ENCODE measurements around the gene SNX4.
"Not testable (repeated sequence)": the region's sequence is repeated elsewhere in the genome, so short reads cannot be mapped to it uniquely, and the experiment has no call there.

The SNX4 gene

DNA sequence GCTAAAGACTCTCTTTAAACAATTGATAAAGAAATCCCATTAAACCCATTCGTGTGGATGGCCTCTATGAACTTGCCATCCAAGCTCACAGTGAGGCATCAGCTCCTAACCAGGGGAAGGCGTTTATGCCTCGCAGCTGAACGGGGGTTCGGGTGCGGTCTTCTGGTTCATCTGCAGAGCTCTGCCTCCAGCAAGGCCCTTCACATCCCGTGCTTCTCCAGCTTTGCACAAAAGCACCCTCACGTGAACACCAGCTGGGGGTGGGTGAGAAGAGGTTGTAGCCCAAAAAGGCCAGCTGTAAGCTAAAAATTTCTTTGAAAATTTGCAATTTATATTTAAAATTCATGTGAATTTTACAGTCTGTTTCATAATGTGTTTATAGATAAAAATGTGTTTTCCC, 105.3 kb downstream of the SNX4 start:
- no peaks in the 10 kb centered on the region for H3K4me1 ChIP-seq (ENCODE audit: control insufficient read depth, insufficient read depth, low read length, poor library complexity, severe bottlenecking)
- H3K4me3 ChIP-seq (ENCODE audit: insufficient read depth, low read depth, low read length, poor library complexity, severe bottlenecking): no peak overlapping the region
- no peak for DNase-seq
- no peak overlapping the region for H3K27ac ChIP-seq (ENCODE audit: insufficient read depth, low read length, poor library complexity, severe bottlenecking)
- H3K27me3 ChIP-seq (replicated peaks; ENCODE audit: control insufficient read depth, insufficient read depth, low read length, poor library complexity, severe bottlenecking): no peaks in the 10 kb centered on the region
- H3K9me3 ChIP-seq (ENCODE audit: control insufficient read depth, low read length): no peaks in the 10 kb centered on the region
- no peaks in the 10 kb centered on the region for H3K36me3 ChIP-seq (ENCODE audit: control insufficient read depth, insufficient read depth, low read length)

DNA sequence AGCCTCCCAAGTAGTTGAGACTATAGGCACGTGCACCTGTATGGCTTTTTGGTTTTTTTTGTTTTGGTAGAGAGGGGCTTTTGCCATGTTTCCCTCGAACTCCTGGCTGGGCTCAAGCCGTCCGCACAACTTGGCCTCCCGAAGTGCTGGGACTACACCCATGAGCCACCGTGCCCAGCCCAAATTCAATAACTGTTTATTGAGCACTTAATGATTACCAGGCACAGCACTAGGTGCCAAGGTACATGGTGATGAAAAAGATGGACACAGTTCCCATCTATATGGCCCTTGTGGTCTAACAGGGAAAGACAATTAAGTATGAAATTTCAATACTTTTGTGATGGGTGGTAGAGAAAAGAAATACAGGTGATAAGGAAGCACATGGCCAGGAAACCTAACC, 109.1 kb downstream of the SNX4 start:
- no peak for DNase-seq
- no peak overlapping the region for H3K4me3 ChIP-seq (ENCODE audit: insufficient read depth, low read depth, low read length, poor library complexity, severe bottlenecking)
- no peak overlapping the region for H3K27ac ChIP-seq (ENCODE audit: insufficient read depth, low read length, poor library complexity, severe bottlenecking)

DNA sequence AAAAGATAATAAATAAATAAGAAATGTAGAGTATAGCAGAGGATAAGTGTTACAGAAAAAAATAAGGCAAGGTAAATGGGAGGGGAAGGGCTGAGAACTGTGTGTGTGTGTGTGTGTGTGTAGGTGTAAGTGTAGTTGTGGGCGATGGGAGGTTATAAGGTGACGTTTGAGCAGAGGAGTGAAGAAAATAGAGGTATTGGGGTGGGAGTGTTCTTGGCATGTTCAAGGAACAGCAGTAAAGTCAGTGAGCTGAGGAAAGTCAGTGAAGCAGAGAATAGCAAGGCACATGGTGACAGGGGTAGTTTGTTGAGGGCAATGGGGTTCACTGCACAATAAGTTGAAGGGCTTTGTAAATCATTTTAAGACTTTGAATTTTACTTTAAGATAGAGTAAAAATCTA, 113.9 kb downstream of the SNX4 start:
- Histone ChIP-seq H3K4me3 (ENCODE audit: insufficient read depth, low read depth, low read length, poor library complexity, severe bottlenecking) (no peak overlapping the region), H3K27me3 (replicated peaks; ENCODE audit: control insufficient read depth, insufficient read depth, low read length, poor library complexity, severe bottlenecking) (no peaks in the 10 kb centered on the region), H3K9me3 (ENCODE audit: control insufficient read depth, low read length) (no peaks in the 10 kb centered on the region), H3K27ac (ENCODE audit: insufficient read depth, low read length, poor library complexity, severe bottlenecking) (no peak overlapping the region), H3K4me1 (ENCODE audit: control insufficient read depth, insufficient read depth, low read length, poor library complexity, severe bottlenecking) (no peaks in the 10 kb centered on the region), H3K36me3 (ENCODE audit: control insufficient read depth, insufficient read depth, low read length) (no peaks in the 10 kb centered on the region)
- no peak for DNase-seq

More for the DNA sequence above, 109.1 kb downstream of the SNX4 start:
- no peaks in the 10 kb centered on the region for H3K36me3 ChIP-seq (ENCODE audit: control insufficient read depth, insufficient read depth, low read length)
- H3K4me1 ChIP-seq (ENCODE audit: control insufficient read depth, insufficient read depth, low read length, poor library complexity, severe bottlenecking): no peaks in the 10 kb centered on the region
- H3K9me3 ChIP-seq (ENCODE audit: control insufficient read depth, low read length): no peaks in the 10 kb centered on the region
- H3K27me3 ChIP-seq (replicated peaks; ENCODE audit: control insufficient read depth, insufficient read depth, low read length, poor library complexity, severe bottlenecking): no peaks in the 10 kb centered on the region

DNA sequence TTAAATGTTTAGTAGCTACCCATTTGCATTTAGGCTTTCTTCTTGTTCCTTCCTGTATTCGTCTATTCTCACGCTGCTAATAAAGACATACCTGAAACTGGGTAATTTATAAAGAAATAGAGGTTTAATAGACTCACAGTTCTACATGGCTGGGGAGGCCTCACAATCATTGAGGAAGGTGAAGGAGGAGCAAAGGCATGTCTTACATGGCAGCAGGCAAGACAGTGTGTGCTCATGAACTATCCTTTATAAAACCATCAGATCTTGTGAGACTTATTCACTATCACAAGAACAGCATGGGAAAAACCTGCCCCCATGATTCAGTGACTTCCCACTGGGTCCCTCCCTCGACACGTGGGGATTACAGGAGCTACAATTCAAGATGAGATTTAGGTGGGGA, 114.5 kb downstream of the SNX4 start:
- H3K36me3 ChIP-seq (ENCODE audit: control insufficient read depth, insufficient read depth, low read length); H3K27me3 ChIP-seq (replicated peaks; ENCODE audit: control insufficient read depth, insufficient read depth, low read length, poor library complexity, severe bottlenecking); H3K4me3 ChIP-seq (ENCODE audit: insufficient read depth, low read depth, low read length, poor library complexity, severe bottlenecking); H3K9me3 ChIP-seq (ENCODE audit: control insufficient read depth, low read length); H3K27ac ChIP-seq (ENCODE audit: insufficient read depth, low read length, poor library complexity, severe bottlenecking); H3K4me1 ChIP-seq (ENCODE audit: control insufficient read depth, insufficient read depth, low read length, poor library complexity, severe bottlenecking); DNase-seq: not testable (repeated sequence)

DNA sequence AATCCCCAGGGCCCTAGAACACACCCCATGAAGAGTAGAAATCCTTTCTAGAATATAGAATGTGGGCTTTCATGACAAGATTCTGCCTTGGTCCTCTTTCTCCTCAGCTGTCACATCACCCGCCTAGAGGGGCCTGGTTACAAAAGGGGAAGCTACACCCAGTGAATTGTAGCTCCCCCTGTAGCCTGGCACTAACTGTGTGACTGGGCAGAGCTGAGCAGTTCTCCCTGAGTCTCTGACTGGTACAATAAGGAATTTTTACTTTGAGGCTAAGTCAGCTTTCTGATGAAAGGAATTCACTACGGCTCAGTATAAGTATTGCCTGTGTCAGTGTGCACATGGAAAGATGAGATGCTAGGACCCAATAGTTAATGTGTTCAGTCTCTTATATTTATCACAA, 116.2 kb downstream of the SNX4 start:
- no peaks in the 10 kb centered on the region for H3K4me1 ChIP-seq (ENCODE audit: control insufficient read depth, insufficient read depth, low read length, poor library complexity, severe bottlenecking)
- no peak for DNase-seq
- no peaks in the 10 kb centered on the region for H3K27me3 ChIP-seq (replicated peaks; ENCODE audit: control insufficient read depth, insufficient read depth, low read length, poor library complexity, severe bottlenecking)
- no peaks in the 10 kb centered on the region for H3K36me3 ChIP-seq (ENCODE audit: control insufficient read depth, insufficient read depth, low read length)
- H3K27ac ChIP-seq (ENCODE audit: insufficient read depth, low read length, poor library complexity, severe bottlenecking): no peak overlapping the region
- H3K9me3 ChIP-seq (ENCODE audit: control insufficient read depth, low read length): no peaks in the 10 kb centered on the region
- H3K4me3 ChIP-seq (ENCODE audit: insufficient read depth, low read depth, low read length, poor library complexity, severe bottlenecking): no peak overlapping the region

DNA sequence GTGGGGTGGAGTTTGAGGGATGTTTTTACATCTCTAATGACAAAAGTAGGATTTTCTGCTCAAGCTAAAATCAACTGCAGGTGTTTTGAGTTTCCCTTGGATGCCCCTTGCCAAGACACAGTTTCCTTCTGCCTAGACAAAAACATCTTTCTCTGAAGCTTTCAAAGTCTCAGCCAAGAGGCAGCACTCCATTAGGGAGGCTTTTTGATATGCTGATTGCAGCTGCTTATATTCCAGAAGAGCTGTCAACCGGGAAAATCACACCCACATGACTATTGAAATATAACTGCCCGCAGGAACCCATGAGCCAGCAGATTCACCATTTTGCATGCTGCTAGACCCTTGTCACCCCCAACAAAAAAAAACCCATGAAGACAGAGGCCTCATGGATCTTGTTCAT, 117.4 kb downstream of the SNX4 start:
- Histone ChIP-seq H3K4me3 (ENCODE audit: insufficient read depth, low read depth, low read length, poor library complexity, severe bottlenecking) (no peak overlapping the region), H3K27me3 (replicated peaks; ENCODE audit: control insufficient read depth, insufficient read depth, low read length, poor library complexity, severe bottlenecking) (no peaks in the 10 kb centered on the region), H3K36me3 (ENCODE audit: control insufficient read depth, insufficient read depth, low read length) (no peaks in the 10 kb centered on the region), H3K9me3 (ENCODE audit: control insufficient read depth, low read length) (no peaks in the 10 kb centered on the region), H3K27ac (ENCODE audit: insufficient read depth, low read length, poor library complexity, severe bottlenecking) (no peak overlapping the region), H3K4me1 (ENCODE audit: control insufficient read depth, insufficient read depth, low read length, poor library complexity, severe bottlenecking) (no peaks in the 10 kb centered on the region)
- DNase-seq: no peak

DNA sequence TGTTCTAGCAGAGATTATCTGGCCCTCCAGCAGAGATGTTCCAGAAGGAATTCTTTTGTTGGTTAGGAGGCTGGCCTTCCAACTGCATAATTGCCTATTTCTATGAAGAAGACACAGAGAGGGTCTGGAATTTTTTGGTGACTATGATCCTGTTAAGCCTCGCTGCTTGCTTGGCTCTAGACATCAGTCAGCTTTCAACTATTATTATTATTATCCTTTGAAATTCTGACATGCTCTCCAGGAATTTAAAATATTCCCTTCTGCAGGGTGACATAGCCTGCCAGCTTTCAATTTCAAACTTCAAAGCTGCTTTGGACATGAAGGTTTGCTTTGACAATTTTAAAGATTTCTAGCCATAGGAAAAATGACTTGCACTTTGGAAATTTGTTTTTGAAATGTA, 118.6 kb downstream of the SNX4 start:
- no peak for DNase-seq
- no peaks in the 10 kb centered on the region for H3K9me3 ChIP-seq (ENCODE audit: control insufficient read depth, low read length)
- H3K27me3 ChIP-seq (replicated peaks; ENCODE audit: control insufficient read depth, insufficient read depth, low read length, poor library complexity, severe bottlenecking): no peaks in the 10 kb centered on the region
- H3K4me1 ChIP-seq (ENCODE audit: control insufficient read depth, insufficient read depth, low read length, poor library complexity, severe bottlenecking): no peaks in the 10 kb centered on the region
- H3K36me3 ChIP-seq (ENCODE audit: control insufficient read depth, insufficient read depth, low read length): no peaks in the 10 kb centered on the region
- H3K27ac ChIP-seq (ENCODE audit: insufficient read depth, low read length, poor library complexity, severe bottlenecking): no peak overlapping the region
- H3K4me3 ChIP-seq (ENCODE audit: insufficient read depth, low read depth, low read length, poor library complexity, severe bottlenecking): no peak overlapping the region

DNA sequence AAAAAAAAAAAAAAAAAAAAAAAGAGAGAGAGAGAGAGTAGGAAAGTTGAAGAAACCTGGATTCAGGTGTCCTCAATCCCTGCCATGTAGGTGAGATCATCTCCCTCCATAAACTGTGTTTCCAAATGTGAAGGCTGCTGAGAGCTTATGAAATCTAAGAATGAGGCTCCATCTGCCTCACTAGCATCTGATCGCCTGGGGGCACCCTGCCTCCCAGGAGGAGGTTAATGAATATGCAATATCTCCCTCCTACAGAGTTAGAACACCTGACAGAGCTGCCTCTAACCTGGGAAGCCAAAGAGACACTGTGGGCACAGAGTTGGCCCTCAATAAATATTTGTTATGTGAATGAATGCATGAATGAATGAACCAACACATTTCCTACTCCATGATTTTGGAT, 121.0 kb downstream of the SNX4 start:
- no peaks in the 10 kb centered on the region for H3K27me3 ChIP-seq (replicated peaks; ENCODE audit: control insufficient read depth, insufficient read depth, low read length, poor library complexity, severe bottlenecking)
- H3K36me3 ChIP-seq (ENCODE audit: control insufficient read depth, insufficient read depth, low read length): no peaks in the 10 kb centered on the region
- no peak for DNase-seq
- H3K9me3 ChIP-seq (ENCODE audit: control insufficient read depth, low read length): no peaks in the 10 kb centered on the region
- no peak overlapping the region for H3K4me3 ChIP-seq (ENCODE audit: insufficient read depth, low read depth, low read length, poor library complexity, severe bottlenecking)
- no peaks in the 10 kb centered on the region for H3K4me1 ChIP-seq (ENCODE audit: control insufficient read depth, insufficient read depth, low read length, poor library complexity, severe bottlenecking)
- no peak overlapping the region for H3K27ac ChIP-seq (ENCODE audit: insufficient read depth, low read length, poor library complexity, severe bottlenecking)
